ENCODE measurements around the gene ANKS1B.

DNA sequence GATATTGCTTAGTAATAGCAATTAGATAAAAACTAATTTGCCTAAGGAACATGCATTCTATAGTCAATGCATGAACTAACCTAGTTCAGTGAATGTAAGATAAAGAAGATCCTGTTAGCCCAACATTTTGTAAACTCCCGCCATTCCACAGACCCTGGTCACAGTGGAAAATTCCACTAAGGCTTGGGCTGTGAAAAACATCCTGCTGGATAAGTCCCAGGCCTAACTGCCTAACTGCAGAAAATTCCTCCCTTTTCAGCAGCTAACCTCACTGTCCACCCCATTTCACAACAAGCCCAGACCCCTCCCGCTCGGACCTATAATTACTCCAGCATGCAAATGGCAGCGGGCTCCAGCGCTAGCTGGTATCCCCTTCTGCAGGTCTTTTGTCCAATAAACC is 435.1 kb downstream of the ANKS1B start:
- TF ChIP-seq RARB (CRISPR knock-in tag; IDR thresholded peaks at IDR 0.05) (no peak), BACH2 (CRISPR knock-in tag; IDR thresholded peaks at IDR 0.05; ENCODE audit: borderline replicate concordance) (no peak), ZNF8 (CRISPR knock-in tag; IDR thresholded peaks at IDR 0.05) (no peak), ZNF565 (CRISPR knock-in tag; conservative IDR thresholded peaks at IDR 0.05; ENCODE audit: low read depth) (no peak), ARNTL (CRISPR knock-in tag; IDR thresholded peaks at IDR 0.05; ENCODE audit: borderline replicate concordance, low read depth) (no peak), ZFP30 (CRISPR knock-in tag; IDR thresholded peaks at IDR 0.05) (no peak), ZNF70 (CRISPR knock-in tag; IDR thresholded peaks at IDR 0.05) (no peak), OSR1 (CRISPR knock-in tag; IDR thresholded peaks at IDR 0.05) (no peak)
- TF ChIP-seq, protein P1, sequence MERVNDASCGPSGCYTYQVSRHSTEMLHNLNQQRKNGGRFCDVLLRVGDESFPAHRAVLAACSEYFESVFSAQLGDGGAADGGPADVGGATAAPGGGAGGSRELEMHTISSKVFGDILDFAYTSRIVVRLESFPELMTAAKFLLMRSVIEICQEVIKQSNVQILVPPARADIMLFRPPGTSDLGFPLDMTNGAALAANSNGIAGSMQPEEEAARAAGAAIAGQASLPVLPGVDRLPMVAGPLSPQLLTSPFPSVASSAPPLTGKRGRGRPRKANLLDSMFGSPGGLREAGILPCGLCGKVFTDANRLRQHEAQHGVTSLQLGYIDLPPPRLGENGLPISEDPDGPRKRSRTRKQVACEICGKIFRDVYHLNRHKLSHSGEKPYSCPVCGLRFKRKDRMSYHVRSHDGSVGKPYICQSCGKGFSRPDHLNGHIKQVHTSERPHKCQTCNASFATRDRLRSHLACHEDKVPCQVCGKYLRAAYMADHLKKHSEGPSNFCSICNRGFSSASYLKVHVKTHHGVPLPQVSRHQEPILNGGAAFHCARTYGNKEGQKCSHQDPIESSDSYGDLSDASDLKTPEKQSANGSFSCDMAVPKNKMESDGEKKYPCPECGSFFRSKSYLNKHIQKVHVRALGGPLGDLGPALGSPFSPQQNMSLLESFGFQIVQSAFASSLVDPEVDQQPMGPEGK (CRISPR knock-in tag; IDR thresholded peaks at IDR 0.05; ENCODE audit: borderline replicate concordance): no peak
- TF ChIP-seq, protein P2, sequence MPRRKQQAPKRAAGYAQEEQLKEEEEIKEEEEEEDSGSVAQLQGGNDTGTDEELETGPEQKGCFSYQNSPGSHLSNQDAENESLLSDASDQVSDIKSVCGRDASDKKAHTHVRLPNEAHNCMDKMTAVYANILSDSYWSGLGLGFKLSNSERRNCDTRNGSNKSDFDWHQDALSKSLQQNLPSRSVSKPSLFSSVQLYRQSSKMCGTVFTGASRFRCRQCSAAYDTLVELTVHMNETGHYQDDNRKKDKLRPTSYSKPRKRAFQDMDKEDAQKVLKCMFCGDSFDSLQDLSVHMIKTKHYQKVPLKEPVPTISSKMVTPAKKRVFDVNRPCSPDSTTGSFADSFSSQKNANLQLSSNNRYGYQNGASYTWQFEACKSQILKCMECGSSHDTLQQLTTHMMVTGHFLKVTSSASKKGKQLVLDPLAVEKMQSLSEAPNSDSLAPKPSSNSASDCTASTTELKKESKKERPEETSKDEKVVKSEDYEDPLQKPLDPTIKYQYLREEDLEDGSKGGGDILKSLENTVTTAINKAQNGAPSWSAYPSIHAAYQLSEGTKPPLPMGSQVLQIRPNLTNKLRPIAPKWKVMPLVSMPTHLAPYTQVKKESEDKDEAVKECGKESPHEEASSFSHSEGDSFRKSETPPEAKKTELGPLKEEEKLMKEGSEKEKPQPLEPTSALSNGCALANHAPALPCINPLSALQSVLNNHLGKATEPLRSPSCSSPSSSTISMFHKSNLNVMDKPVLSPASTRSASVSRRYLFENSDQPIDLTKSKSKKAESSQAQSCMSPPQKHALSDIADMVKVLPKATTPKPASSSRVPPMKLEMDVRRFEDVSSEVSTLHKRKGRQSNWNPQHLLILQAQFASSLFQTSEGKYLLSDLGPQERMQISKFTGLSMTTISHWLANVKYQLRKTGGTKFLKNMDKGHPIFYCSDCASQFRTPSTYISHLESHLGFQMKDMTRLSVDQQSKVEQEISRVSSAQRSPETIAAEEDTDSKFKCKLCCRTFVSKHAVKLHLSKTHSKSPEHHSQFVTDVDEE (CRISPR knock-in tag; IDR thresholded peaks at IDR 0.05): no peak
